ENCODE data around the gene NSUN3.

Gene NSUN3

GRCh38 chr3:94162700-94163099 is 99.8 kb downstream of the NSUN3 start:
- Histone ChIP-seq H2AFZ (ENCODE audit: insufficient read depth, low read length, poor library complexity) (no peak overlapping the region), H3K14ac (ENCODE audit: low read length) (no peak overlapping the region), H3K4ac (ENCODE audit: low read depth, low read length) (no peak overlapping the region), H3K4me1 (ENCODE audit: control insufficient read depth in 1 of 2, insufficient read depth in 2 of 2, low read length in 2 of 2) (no peaks in the 10 kb centered on the region), H3K79me1 (ENCODE audit: low read length) (no peaks in the 10 kb centered on the region), H3K9ac (ENCODE audit: low read length) (no peak overlapping the region), H3K79me2 (ENCODE audit: control insufficient read depth, insufficient read depth, low read length, poor library complexity) (no peaks in the 10 kb centered on the region), H4K8ac (ENCODE audit: low read depth, low read length) (no peak overlapping the region), H4K12ac (ENCODE audit: low read depth, low read length) (no peak overlapping the region), H3K9me3 (ENCODE audit: insufficient read depth, low read depth, low read length) (no peaks in the 10 kb centered on the region), H2BK120ac (ENCODE audit: insufficient read depth, low read length, poor library complexity) (no peak overlapping the region), H2AK5ac (ENCODE audit: low read length) (no peak overlapping the region), H3K4me2 (ENCODE audit: low read length) (no peak overlapping the region), H4K91ac (ENCODE audit: low read depth, low read length) (no peak overlapping the region), H3K27me3 (ENCODE audit: insufficient read depth, low read length) (peaks cover 2% of the 10 kb centered on the region), H3K23ac (ENCODE audit: low read length) (no peak overlapping the region), H3K18ac (ENCODE audit: low read length) (no peak overlapping the region), H3K27ac (ENCODE audit: low read depth, low read length) (no peak overlapping the region), H2BK12ac (ENCODE audit: low read length) (no peak overlapping the region), H2BK5ac (ENCODE audit: low read depth, low read length, poor library complexity) (no peak overlapping the region), H3K36me3 (ENCODE audit: control insufficient read depth in 1 of 2, insufficient read depth in 2 of 2, low read length in 2 of 2) (no peaks in the 10 kb centered on the region), H3K4me3 (ENCODE audit: low read depth, low read length) (no peak overlapping the region)
- WGBS (ENCODE audit: extremely low coverage, insufficient coverage, insufficient read length) = no CpG with 5 or more reads among the region's 3 CpGs
- peak; percentile 14 to 20 for DNase-seq

GRCh38 chr3:94167346-94167745 is 104.5 kb downstream of the NSUN3 start:
- H3K9me3 ChIP-seq (ENCODE audit: insufficient read depth, low read depth, low read length) = no peaks in the 10 kb centered on the region
- no peak overlapping the region for H3K14ac ChIP-seq (ENCODE audit: low read length)
- no peak overlapping the region for H4K8ac ChIP-seq (ENCODE audit: low read depth, low read length)
- H3K27ac ChIP-seq (ENCODE audit: low read depth, low read length) = no peak overlapping the region
- no peak overlapping the region for H3K23ac ChIP-seq (ENCODE audit: low read length)
- no peak overlapping the region for H3K18ac ChIP-seq (ENCODE audit: low read length)
- H2BK120ac ChIP-seq (ENCODE audit: insufficient read depth, low read length, poor library complexity) = no peak overlapping the region
- no peak overlapping the region for H2AFZ ChIP-seq (ENCODE audit: insufficient read depth, low read length, poor library complexity)
- no peak overlapping the region for H2BK5ac ChIP-seq (ENCODE audit: low read depth, low read length, poor library complexity)
- H3K9ac ChIP-seq (ENCODE audit: low read length) = no peak overlapping the region
- H3K79me2 ChIP-seq (ENCODE audit: control insufficient read depth, insufficient read depth, low read length, poor library complexity) = no peaks in the 10 kb centered on the region
- no peak overlapping the region for H4K91ac ChIP-seq (ENCODE audit: low read depth, low read length)
- peaks cover 2% of the 10 kb centered on the region for H3K27me3 ChIP-seq (ENCODE audit: insufficient read depth, low read length)
- no peaks in the 10 kb centered on the region for H3K79me1 ChIP-seq (ENCODE audit: low read length)
- no peaks in the 10 kb centered on the region for H3K36me3 ChIP-seq (ENCODE audit: control insufficient read depth in 1 of 2, insufficient read depth in 2 of 2, low read length in 2 of 2)
- no peak overlapping the region for H4K12ac ChIP-seq (ENCODE audit: low read depth, low read length)
- H3K4ac ChIP-seq (ENCODE audit: low read depth, low read length) = no peak overlapping the region
- no peak for DNase-seq
- H3K4me3 ChIP-seq (ENCODE audit: low read depth, low read length) = no peak overlapping the region
- WGBS (ENCODE audit: extremely low coverage, insufficient coverage, insufficient read length) = no CpG with 5 or more reads among the region's 2 CpGs
- H2AK5ac ChIP-seq (ENCODE audit: low read length) = no peak overlapping the region
- H3K4me2 ChIP-seq (ENCODE audit: low read length) = no peak overlapping the region
- H3K4me1 ChIP-seq (ENCODE audit: control insufficient read depth in 1 of 2, insufficient read depth in 2 of 2, low read length in 2 of 2) = no peaks in the 10 kb centered on the region
- H2BK12ac ChIP-seq (ENCODE audit: low read length) = no peak overlapping the region

GRCh38 chr3:94167796-94168195 is 104.9 kb downstream of the NSUN3 start:
- no peak overlapping the region for H2BK120ac ChIP-seq (ENCODE audit: insufficient read depth, low read length, poor library complexity)
- no peak overlapping the region for H2AK5ac ChIP-seq (ENCODE audit: low read length)
- H3K27ac ChIP-seq (ENCODE audit: low read depth, low read length) = no peak overlapping the region
- H3K9ac ChIP-seq (ENCODE audit: low read length) = no peak overlapping the region
- no peak overlapping the region for H2BK12ac ChIP-seq (ENCODE audit: low read length)
- H3K4me2 ChIP-seq (ENCODE audit: low read length) = no peak overlapping the region
- H3K4ac ChIP-seq (ENCODE audit: low read depth, low read length) = no peak overlapping the region
- H2BK5ac ChIP-seq (ENCODE audit: low read depth, low read length, poor library complexity) = no peak overlapping the region
- no peak overlapping the region for H4K8ac ChIP-seq (ENCODE audit: low read depth, low read length)
- no peaks in the 10 kb centered on the region for H3K79me2 ChIP-seq (ENCODE audit: control insufficient read depth, insufficient read depth, low read length, poor library complexity)
- no peaks in the 10 kb centered on the region for H3K79me1 ChIP-seq (ENCODE audit: low read length)
- no peaks in the 10 kb centered on the region for H3K9me3 ChIP-seq (ENCODE audit: insufficient read depth, low read depth, low read length)
- no CpG with 5 or more reads among the region's 6 CpGs for WGBS (ENCODE audit: extremely low coverage, insufficient coverage, insufficient read length)
- H4K12ac ChIP-seq (ENCODE audit: low read depth, low read length) = no peak overlapping the region
- no peak overlapping the region for H3K18ac ChIP-seq (ENCODE audit: low read length)
- H3K23ac ChIP-seq (ENCODE audit: low read length) = no peak overlapping the region
- H3K36me3 ChIP-seq (ENCODE audit: control insufficient read depth in 1 of 2, insufficient read depth in 2 of 2, low read length in 2 of 2) = no peaks in the 10 kb centered on the region
- DNase-seq = no peak
- no peaks in the 10 kb centered on the region for H3K4me1 ChIP-seq (ENCODE audit: control insufficient read depth in 1 of 2, insufficient read depth in 2 of 2, low read length in 2 of 2)
- no peak overlapping the region for H4K91ac ChIP-seq (ENCODE audit: low read depth, low read length)
- H3K4me3 ChIP-seq (ENCODE audit: low read depth, low read length) = no peak overlapping the region
- no peak overlapping the region for H2AFZ ChIP-seq (ENCODE audit: insufficient read depth, low read length, poor library complexity)
- no peak overlapping the region for H3K14ac ChIP-seq (ENCODE audit: low read length)
- H3K27me3 ChIP-seq (ENCODE audit: insufficient read depth, low read length) = peaks cover 2% of the 10 kb centered on the region

- Histone ChIP-seq H2BK120ac (ENCODE audit: insufficient read depth, low read length, poor library complexity) (no peak overlapping the region), H3K23ac (ENCODE audit: low read length) (no peak overlapping the region), H3K79me2 (ENCODE audit: control insufficient read depth, insufficient read depth, low read length, poor library complexity) (no peaks in the 10 kb centered on the region), H2BK5ac (ENCODE audit: low read depth, low read length, poor library complexity) (no peak overlapping the region), H3K9me3 (ENCODE audit: insufficient read depth, low read depth, low read length) (no peaks in the 10 kb centered on the region), H3K18ac (ENCODE audit: low read length) (no peak overlapping the region), H3K4me2 (ENCODE audit: low read length) (no peak overlapping the region), H3K4ac (ENCODE audit: low read depth, low read length) (no peak overlapping the region), H4K12ac (ENCODE audit: low read depth, low read length) (no peak overlapping the region), H3K14ac (ENCODE audit: low read length) (no peak overlapping the region), H2BK12ac (ENCODE audit: low read length) (no peak overlapping the region), H3K9ac (ENCODE audit: low read length) (no peak overlapping the region), H3K4me1 (ENCODE audit: control insufficient read depth in 1 of 2, insufficient read depth in 2 of 2, low read length in 2 of 2) (no peaks in the 10 kb centered on the region), H3K27me3 (ENCODE audit: insufficient read depth, low read length) (no peaks in the 10 kb centered on the region), H3K4me3 (ENCODE audit: low read depth, low read length) (no peak overlapping the region), H4K91ac (ENCODE audit: low read depth, low read length) (no peak overlapping the region), H3K79me1 (ENCODE audit: low read length) (no peaks in the 10 kb centered on the region), H2AFZ (ENCODE audit: insufficient read depth, low read length, poor library complexity) (no peak overlapping the region), H3K27ac (ENCODE audit: low read depth, low read length) (no peak overlapping the region), H4K8ac (ENCODE audit: low read depth, low read length) (no peak overlapping the region), H2AK5ac (ENCODE audit: low read length) (no peak overlapping the region), H3K36me3 (ENCODE audit: control insufficient read depth in 1 of 2, insufficient read depth in 2 of 2, low read length in 2 of 2) (no peaks in the 10 kb centered on the region)
- DNase-seq = no peak
Measured at GRCh38 chr3:94171954-94172353, 109.1 kb downstream of the NSUN3 start.
